GM19452 (cell line): ENCODE measurements around the gene VWCE.
"Not testable (repeated sequence)": the region's sequence is repeated elsewhere in the genome, so short reads cannot be mapped to it uniquely, and the experiment has no call there.

Source experiments
- ATAC-seq: cut with Tn5 transposase; IDR thresholded peaks from one replicate; pipeline ENCODE4 v1.9.1; 2021; ENCODE audit not compliant: unreplicated experiment

The VWCE gene

DNA sequence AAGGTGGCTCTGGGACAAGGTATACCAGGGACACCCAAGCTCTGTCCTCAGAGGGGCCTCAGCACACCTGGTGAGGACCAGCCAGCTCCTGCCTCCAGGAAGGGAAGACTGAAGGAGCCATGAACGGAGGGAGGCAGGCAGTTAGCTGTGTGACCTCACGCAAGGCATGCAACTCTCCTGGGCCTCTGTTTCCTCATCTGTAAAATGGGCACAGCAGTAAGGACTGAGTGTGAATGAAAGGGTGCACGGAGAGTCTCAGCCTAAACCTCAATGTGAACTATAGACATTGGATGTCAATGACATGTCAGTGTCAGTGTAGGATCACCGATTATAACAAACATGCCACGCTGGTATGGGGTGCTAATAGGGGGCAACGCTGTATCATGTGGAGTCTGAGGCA, 35.8 kb downstream of the VWCE start:
- no peak for ATAC-seq

DNA sequence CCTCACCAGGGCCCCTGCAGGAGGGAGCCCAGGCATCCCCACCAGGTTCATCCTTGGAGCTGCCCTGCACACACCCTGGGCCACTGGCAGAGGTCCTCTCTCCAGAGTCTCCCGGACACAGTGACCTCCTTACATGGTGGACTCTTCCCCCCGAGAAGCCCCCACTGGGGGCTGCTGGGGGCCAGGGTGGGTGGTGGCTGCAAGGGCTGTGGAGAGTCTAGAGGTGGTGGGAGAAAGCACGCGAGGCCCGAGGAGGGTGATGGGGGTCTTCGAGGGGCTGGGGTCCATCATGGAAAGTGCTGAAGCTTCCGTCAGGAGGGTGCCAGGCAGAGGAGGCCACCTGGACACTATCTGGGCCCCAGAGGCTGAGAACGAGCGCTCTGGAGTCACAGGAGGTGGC, 36.6 kb downstream of the VWCE start:
- ATAC-seq, result no peak

DNA sequence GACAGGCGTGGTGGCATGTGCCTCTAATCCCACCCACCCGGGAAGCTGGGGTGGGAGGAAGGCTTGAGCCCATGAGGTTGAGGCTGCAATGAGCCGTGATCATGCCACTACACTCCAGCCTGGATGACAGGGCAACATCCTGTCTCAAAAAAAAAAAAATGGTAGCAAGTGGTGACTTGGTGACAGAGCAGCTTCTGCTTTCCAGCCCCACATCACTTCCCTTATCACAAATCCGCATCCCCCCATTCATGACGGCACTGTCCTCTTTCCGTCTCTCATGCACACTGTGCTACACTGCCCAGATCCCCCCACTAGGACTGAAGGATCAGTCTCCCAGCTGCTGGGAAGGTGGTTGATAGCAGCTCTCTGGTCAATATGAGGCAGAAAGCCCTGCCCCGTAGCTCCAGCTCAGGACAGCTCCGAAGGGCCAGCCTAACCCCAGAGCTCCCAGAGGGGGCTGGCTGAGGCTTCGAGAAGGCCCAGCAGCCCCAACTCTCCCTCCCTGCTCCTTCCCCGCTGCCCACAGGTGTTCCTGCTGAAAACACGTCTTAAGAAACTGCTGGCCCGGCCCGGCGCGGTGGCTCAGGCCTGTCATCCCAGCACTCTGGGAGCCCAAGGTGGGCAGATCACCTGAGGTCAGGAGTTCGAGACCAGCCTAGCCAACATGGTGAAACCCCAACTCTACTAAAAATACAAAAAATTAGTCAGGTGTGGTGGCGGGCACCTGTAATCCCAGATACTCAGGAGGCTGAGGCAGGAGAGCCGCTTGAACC, 38.2 kb downstream of the VWCE start:
- ATAC-seq, result no peak

DNA sequence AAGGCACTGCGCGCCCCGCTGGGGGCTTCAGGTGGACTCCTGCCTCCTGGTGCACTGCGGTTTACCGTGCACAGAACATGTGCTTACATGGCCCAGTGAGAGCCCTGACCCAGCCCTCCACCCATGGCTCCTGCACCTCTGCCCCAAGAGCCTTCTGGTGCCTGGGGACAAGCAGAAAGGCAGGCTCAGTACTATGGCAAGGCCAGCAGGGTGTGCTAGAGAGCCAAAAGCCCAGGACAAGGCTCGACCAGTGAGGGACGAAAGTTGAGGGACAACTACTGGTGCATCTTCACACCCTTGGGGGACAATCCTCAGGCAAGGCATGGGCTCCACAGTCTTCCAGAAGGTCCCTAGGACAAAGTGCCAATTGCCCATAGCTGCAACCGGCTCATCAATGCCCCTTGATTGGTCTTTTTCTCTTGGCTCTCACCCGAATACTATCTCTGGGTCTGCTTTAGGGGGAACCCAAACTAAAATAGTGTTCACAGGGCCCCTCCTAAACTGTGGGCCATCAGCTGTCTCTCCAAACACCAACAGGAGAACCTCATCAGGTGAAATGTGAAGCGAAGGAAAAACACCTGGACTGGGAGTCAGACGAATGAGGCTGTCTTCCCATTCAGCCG, 40.6 kb downstream of the VWCE start:
- peak; percentile 60 for ATAC-seq

DNA sequence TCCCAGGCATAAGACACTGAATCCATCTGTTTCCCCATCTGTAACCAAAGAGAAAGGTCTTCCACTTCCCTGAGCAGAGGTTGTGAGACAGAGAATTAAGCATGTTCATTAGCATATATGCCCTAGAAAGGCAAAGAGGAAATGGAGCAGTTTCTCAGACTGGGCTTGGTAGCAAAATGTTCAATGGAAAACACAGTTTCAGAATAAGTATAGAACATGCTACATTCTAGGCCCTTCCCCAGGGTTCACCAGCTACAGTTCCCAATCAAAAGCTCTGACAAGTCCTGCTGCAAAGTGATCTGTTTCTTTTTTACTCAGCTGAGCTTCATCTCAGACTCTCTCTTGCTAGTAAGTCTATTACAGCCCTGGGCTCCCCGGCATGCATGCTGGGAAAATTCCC, 42.8 kb downstream of the VWCE start:
- ATAC-seq, result not testable (repeated sequence)

DNA sequence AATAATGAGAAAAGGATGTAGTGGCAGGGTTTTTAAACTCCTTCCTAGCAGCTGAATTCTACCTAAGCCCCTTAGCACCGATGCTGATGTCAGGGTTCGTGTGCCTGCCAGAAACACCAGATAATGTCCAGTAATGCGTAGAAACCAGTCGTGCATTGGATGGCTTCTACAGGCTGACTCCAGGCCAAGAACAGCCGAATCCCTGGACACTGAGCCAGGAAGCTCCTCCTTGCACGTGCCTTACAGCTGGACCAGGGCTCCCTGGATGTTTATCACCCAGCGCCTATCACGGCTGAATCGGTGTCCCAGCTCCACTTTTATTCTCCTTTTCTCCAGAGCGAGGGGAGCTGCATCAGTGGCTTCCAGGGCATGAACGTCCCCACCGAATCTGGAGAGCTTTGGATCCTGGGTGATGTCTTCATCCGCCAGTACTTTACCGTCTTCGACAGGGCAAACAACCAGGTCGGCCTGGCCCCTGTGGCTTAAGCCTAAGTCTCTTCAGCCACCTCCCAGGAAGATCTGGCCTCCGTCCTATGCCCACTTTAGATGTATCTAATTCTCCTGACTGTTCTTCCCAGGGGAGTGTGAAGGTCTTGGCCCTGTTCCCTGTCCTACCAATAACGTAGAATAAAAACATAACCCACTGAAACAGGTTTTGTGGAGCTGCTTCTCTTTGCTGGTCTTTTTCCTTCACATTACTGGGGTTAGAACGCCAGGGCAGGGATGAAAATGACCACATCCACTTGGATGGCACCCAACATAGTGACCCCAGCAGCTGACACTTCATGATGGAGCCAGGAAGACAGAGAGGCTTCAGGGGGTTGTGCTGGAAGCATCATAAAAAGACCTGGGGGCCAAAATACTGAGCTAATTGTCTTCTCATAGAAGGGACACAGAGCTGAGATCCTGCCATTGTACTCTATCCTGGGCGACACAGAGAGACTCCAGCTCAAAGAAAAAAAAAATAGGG, 44.0 kb downstream of the VWCE start:
- ATAC-seq, result not testable (repeated sequence)

DNA sequence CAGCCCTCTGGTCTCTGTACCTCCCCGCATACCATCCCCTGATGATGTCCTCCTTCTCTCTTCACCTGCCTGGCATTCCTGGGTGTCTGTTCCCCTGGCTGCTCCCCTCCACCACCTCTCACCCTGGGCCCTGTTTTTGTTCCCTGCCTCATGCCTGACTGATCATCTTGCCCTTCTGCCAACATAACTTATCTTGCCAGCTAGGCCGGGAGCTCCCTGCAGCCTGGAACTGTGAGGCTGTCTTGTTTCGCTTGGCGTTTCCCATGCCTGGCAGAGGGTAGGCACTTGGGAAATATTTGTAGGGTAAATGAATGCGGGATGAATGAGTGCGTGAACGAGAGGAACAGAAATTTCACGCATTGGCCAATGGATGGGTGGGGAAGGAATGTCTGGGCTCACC, 45.9 kb downstream of the VWCE start:
- not testable (repeated sequence) for ATAC-seq

DNA sequence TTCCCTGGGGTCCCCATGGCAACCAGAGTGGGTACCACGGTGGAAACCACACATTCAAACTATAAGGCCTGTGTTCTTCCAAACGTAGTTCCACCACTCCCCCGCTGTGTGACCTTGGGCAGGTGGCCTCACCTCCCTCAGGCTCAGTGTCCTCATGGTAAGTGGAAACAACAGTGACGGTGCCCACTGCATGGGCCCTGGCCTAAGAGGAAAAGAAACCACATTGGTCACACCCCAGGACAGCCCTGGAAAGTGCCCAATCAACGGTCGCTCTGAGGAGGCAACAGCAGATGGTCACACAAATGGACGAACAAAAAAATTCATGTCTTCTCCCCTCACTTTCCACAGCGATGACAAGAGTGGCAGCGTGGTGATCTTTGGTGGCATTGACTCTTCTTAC, 47.0 kb downstream of the VWCE start:
- not testable (repeated sequence) for ATAC-seq

DNA sequence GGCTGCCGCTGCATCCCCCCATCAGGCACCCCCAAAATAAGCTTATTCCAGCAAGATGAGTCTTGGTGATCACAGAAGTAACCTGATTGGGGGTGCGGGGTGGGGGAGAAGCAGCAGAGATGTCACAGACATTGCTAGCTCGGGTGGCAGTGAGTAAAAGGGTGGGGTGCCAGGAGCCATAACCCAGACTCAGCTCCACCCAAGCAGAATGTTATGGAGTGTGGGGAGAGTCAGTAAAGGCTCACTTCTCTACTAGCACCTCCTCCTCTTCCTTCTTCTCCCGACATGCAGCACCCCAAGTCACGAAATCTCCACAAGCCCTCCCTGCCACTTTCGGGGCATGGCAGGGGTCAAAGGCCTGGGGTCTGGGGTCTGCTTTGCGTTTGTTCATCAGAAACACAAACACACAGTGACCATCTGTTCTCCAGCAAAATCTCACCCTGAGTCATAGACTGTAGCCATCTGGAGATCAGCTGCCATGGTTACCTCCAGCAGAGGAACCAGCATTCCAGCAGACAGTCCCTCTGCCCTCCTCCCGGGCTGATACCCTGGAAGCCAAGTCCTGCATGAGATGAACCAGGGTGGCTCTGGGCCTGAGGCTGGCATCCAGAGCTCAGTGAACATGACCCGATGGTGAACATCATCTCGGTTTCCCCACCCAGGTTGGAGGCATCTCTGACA, 49.7 kb downstream of the VWCE start:
- ATAC-seq, result not testable (repeated sequence)

DNA sequence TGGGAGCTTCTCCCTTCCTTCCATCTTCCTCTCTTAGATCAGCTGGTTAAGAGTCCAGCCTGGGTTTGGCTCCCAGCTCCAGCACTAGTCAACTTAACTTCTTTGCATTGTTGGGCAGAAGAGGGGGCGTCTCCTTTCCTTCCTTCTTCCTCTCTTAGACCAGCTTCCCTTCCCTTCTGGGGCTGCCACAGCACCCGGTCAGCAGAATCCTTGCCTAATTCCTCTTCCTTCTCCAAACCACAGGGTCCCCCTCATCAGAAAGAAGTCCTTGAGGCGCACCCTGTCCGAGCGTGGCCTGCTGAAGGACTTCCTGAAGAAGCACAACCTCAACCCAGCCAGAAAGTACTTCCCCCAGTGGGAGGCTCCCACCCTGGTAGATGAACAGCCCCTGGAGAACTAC, 53.6 kb downstream of the VWCE start:
- ATAC-seq, result not testable (repeated sequence)

DNA sequence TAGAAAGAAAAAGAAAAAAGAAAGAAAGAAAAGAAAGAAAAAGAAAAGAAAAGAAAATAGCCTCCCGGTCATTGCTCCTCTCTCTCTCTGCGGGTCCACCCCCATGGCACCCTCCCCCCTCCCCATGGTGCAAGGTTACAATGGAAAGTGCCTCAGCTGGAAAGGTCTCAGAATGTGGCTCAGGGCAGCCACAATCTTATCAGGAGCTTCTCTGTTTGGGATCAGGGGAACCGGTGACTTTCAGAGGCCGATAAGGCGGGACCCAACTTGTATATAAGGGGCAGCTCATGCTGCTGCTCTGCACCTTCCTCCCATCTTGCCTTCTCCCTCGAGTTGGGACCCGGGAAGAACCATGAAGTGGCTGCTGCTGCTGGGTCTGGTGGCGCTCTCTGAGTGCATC, 54.2 kb downstream of the VWCE start, which contains the start of gene PGA5:
Gene PGA5, plus strand, starts transcription at position 301 of the 400 bp plus-strand sequence. Its CDS starts 52 bp downstream, at position 353.
- ATAC-seq, result not testable (repeated sequence)

DNA sequence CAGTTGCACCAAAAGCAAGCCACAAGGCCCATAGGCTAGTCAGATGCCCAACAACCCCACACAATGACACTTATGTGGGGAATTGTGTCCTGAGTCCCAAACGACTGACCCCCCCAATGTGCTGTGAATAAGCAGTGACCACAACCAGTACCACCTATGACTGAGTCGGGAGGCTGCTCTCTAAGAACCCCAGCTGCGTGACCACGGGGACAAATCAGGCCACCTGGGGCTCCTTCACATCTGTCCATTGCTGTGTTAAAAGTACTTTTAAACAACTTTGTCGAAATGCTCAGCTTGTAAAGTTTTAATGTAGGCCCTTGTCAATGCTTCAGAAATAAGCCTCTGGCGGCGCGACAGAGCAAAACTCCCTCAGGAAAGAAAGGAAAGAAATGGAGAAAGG, 54.8 kb downstream of the VWCE start:
- ATAC-seq, result not testable (repeated sequence)

DNA sequence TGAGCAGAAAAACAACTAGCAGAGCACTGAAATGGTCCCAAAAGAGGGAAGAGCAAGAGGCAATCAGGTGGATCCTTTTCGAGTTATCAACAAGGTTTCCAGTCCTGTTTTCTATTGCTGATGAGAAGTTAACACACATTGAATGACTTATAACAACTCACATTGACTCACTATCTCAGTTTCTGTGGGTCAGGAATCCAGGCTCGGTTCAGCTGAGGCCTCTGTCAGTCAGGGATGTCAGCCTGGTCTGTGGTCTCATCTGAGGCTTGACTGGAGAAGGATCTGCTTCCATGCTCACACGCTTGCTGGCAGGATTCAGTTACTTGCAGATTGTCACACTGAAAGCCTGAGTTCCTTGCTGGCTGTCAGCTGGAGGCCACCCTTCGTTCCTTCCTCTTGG, 58.0 kb downstream of the VWCE start:
- ATAC-seq, result not testable (repeated sequence)

DNA sequence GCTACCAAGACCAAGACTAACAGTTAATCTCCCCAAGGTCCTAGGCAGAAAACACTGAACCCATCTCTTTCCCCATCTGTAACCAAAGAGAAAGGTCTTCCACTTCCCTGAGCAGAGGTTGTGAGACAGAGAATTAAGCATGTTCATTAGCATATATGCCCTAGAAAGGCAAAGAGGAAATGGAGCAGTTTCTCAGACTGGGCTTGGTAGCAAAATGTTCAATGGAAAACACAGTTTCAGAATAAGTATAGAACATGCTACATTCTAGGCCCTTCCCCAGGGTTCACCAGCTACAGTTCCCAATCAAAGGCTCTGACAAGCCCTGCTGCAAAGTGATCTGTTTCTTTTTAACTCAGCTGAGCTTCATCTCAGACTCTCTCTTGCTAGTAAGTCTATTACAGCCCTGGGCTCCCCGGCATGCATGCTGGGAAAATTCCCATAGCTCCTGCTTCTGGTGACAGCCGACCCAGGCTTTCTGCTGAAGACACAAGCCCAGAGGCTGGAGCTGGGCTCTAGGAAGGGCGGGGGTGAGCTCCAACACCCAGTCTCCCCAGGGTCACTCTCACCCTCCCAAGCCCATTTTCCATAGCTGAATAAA, 62.5 kb downstream of the VWCE start:
- ATAC-seq, result not testable (repeated sequence)

DNA sequence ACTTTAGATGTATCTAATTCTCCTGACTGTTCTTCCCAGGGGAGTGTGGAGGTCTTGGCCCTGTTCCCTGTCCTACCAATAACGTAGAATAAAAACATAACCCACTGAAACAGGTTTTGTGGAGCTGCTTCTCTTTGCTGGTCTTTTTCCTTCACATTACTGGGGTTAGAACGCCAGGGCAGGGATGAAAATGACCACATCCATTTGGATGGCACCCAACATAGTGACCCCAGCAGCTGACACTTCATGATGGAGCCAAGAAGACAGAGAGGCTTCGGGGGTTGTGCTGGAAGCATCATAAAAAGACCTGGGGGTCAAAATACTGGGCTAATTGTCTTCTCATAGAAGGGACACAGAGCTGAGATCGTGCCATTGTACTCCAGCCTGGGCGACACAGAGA, 63.5 kb downstream of the VWCE start:
- ATAC-seq, result not testable (repeated sequence)

DNA sequence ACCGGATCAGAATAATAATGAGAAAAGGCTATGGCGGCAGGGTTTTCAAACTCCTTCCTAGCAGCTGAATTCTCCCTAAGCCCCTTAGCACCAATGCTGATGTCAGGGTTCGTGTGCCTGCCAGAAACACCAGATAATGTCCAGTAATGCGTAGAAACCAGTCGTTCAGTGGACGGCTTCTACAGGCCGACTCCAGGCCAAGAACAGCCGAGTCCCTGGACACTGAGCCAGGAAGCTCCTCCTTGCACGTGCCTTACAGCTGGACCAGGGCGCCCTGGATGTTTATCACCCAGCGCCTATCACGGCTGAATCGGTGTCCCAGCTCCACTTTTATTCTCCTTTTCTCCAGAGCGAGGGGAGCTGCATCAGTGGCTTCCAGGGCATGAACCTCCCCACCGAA, 64.1 kb downstream of the VWCE start:
- not testable (repeated sequence) for ATAC-seq

DNA sequence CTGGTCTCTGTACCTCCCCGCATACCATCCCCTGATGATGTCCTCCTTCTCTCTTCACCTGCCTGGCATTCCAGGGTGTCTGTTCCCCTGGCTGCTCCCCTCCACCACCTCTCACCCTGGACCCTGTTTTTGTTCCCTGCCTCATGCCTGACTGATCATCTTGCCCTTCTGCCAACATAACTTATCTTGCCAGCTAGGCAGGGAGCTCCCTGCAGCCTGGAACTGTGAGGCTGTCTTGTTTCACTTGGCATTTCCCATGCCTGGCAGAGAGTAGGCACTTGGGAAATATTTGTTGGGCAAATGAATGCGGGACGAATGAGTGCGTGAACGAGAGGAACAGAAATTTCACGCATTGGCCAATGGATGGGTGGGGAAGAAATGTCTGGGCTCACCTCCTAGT, 65.7 kb downstream of the VWCE start:
- ATAC-seq, result not testable (repeated sequence)

DNA sequence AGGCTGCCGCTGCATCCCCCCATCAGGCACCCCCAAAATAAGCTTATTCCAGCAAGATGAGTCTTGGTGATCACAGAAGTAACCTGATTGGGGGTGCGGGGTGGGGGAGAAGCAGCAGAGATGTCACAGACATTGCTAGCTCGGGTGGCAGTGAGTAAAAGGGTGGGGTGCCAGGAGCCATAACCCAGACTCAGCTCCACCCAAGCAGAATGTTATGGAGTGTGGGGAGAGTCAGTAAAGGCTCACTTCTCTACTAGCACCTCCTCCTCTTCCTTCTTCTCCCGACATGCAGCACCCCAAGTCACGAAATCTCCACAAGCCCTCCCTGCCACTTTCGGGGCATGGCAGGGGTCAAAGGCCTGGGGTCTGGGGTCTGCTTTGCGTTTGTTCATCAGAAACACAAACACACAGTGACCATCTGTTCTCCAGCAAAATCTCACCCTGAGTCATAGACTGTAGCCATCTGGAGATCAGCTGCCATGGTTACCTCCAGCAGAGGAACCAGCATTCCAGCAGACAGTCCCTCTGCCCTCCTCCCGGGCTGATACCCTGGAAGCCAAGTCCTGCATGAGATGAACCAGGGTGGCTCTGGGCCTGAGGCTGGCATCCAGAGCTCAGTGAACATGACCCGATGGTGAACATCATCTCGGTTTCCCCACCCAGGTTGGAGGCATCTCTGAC, 68.5 kb downstream of the VWCE start:
- ATAC-seq, result not testable (repeated sequence)

DNA sequence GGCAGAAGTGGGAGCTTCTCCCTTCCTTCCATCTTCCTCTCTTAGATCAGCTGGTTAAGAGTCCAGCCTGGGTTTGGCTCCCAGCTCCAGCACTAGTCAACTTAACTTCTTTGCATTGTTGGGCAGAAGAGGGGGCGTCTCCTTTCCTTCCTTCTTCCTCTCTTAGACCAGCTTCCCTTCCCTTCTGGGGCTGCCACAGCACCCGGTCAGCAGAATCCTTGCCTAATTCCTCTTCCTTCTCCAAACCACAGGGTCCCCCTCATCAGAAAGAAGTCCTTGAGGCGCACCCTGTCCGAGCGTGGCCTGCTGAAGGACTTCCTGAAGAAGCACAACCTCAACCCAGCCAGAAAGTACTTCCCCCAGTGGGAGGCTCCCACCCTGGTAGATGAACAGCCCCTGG, 72.4 kb downstream of the VWCE start:
- not testable (repeated sequence) for ATAC-seq

DNA sequence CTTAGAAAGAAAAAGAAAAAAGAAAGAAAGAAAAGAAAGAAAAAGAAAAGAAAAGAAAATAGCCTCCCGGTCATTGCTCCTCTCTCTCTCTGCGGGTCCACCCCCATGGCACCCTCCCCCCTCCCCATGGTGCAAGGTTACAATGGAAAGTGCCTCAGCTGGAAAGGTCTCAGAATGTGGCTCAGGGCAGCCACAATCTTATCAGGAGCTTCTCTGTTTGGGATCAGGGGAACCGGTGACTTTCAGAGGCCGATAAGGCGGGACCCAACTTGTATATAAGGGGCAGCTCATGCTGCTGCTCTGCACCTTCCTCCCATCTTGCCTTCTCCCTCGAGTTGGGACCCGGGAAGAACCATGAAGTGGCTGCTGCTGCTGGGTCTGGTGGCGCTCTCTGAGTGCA, 73.1 kb downstream of the VWCE start, which contains the start of gene PGA4:
Gene PGA4, plus strand, starts transcription at position 301 of the 400 bp plus-strand sequence. Its CDS starts 54 bp downstream, at position 355.
- ATAC-seq, result not testable (repeated sequence)
